Neural progenitor cell (in vitro differentiated cells): ENCODE results near the gene C2orf68. TPM values are rescaled to one million over a fixed set of nuclear protein-coding genes. Genes with fewer than 3 reads are reported as not detected.

Source experiments
- DNase-seq: peaks from one replicate; pipeline ENCODE4 v3.0.0-alpha.2; 2016; ENCODE audit warnings: low spot score
- H2AFZ ChIP-seq: fragments of 200-600 bp; sonication (generic); replicated peaks from 2 replicates; pipeline ENCODE4 v1.6.1; 2016; ENCODE audit warnings: antibody characterized with exemption
- H3F3A ChIP-seq: fragments of 200-600 bp; sonication (generic); 2 replicates; pipeline ENCODE4 v1.6.1; 2016; ENCODE audit warnings: antibody characterized with exemption, low read depth
- H3K27ac ChIP-seq: fragments of 200-600 bp; sonication (generic); 2 replicates; pipeline ENCODE4 v1.5.1; 2016; ENCODE audit warnings: mild to moderate bottlenecking
- H3K27me3 ChIP-seq: fragments of 200-600 bp; sonication (generic); 2 replicates; pipeline ENCODE4 v1.6.1; 2016; ENCODE audit warnings: mild to moderate bottlenecking, moderate library complexity
- H3K36me3 ChIP-seq: fragments of 200-600 bp; sonication (generic); 2 replicates; pipeline ENCODE4 v1.5.1; 2016
- H3K4me1 ChIP-seq: fragments of 200-600 bp; sonication (generic); 2 replicates; pipeline ENCODE4 v1.6.1; 2016; ENCODE audit warnings: mixed run types
- H3K4me2 ChIP-seq: fragments of 200-600 bp; sonication (generic); 2 replicates; pipeline ENCODE4 v1.6.1; 2016
- H3K4me3 ChIP-seq: fragments of 200-600 bp; sonication (generic); 2 replicates; pipeline ENCODE4 v1.5.1; 2016
- H3K79me2 ChIP-seq: fragments of 200-600 bp; sonication (generic); 2 replicates; pipeline ENCODE4 v1.6.1; 2016; ENCODE audit warnings: low read depth
- H3K9ac ChIP-seq: fragments of 200-600 bp; sonication (generic); 2 replicates; pipeline ENCODE4 v1.6.1; 2016
- H3K9me3 ChIP-seq: fragments of 200-600 bp; sonication (generic); 2 replicates; pipeline ENCODE4 v1.5.1; 2016; ENCODE audit warnings: low read depth
- H4K20me1 ChIP-seq: fragments of 200-600 bp; sonication (generic); 2 replicates; pipeline ENCODE4 v1.6.1; 2016; ENCODE audit warnings: low read depth
- H3K27ac Mint-ChIP-seq: 3 replicates; pipeline ENCODE4 v1.8.0; 2021; ENCODE audit warnings: mixed read lengths
- H3K27me3 Mint-ChIP-seq: 2 replicates; pipeline ENCODE4 v1.8.0; 2022; ENCODE audit warnings: low read depth, mild to moderate bottlenecking, inconsistent platforms, moderate library complexity, mixed read lengths; ENCODE audit not compliant: insufficient read depth
- H3K36me3 Mint-ChIP-seq: 3 replicates; pipeline ENCODE4 v1.8.0; 2021; ENCODE audit warnings: mixed read lengths
- H3K4me1 Mint-ChIP-seq: 3 replicates; pipeline ENCODE4 v1.8.0; 2021; ENCODE audit warnings: mixed read lengths
- H3K4me3 Mint-ChIP-seq: 3 replicates; pipeline ENCODE4 v1.8.0; 2021; ENCODE audit warnings: mild to moderate bottlenecking, moderate library complexity, mixed read lengths
- H3K9me3 Mint-ChIP-seq: 3 replicates; pipeline ENCODE4 v1.8.0; 2020; ENCODE audit warnings: mixed read lengths
- CTCF ChIP-seq: fragments of 200-600 bp; sonication (generic); IDR thresholded peaks from 2 replicates; pipeline ENCODE4 v1.5.1; 2017; ENCODE audit warnings: antibody characterized with exemption, mild to moderate bottlenecking
- EZH2 ChIP-seq: fragments of 200-600 bp; sonication (generic); IDR thresholded peaks from 2 replicates; pipeline ENCODE4 v1.6.1; 2017; ENCODE audit warnings: antibody characterized with exemption, mild to moderate bottlenecking, moderate library complexity
- EZH2phosphoT487 ChIP-seq: fragments of 200-600 bp; sonication (generic); IDR thresholded peaks from 2 replicates; pipeline ENCODE4 v1.6.1; 2017; ENCODE audit warnings: antibody characterized with exemption
- total RNA-seq: library from RNA; depleted of rRNA; stranded (reverse); fragments of >200 nt; gene quantifications from 2 replicates; pipeline ENCODE4 v1.2.3, GENCODE V29; 2015; ENCODE audit warnings: low replicate concordance

Gene C2orf68
- total RNA-seq, 1 donor from 2014 or later = 31.1 TPM

GRCh38 chr2:85588645-85589044, 23.2 kb downstream of the C2orf68 start:
- Histone ChIP-seq H3F3A (no peaks in the 10 kb centered on the region), H3K4me2 (no peak overlapping the region), H3K36me3 (no peaks in the 10 kb centered on the region), H3K4me3 (no peak overlapping the region), H3K79me2 (no peaks in the 10 kb centered on the region), H3K27ac (no peak overlapping the region), H3K9ac (no peak overlapping the region), H3K9me3 (no peaks in the 10 kb centered on the region), H4K20me1 (no peaks in the 10 kb centered on the region), H3K27me3 (peaks cover 69% of the 10 kb centered on the region), H2AFZ (no peak overlapping the region), H3K4me1 (no peaks in the 10 kb centered on the region)
- Mint-ChIP-seq H3K9me3 (no peaks in the 10 kb centered on the region), H3K27ac (peak overlapping the region; percentile 21), H3K4me1 (peaks cover 35% of the 10 kb centered on the region), H3K36me3 (no peaks in the 10 kb centered on the region), H3K27me3 (no peaks in the 10 kb centered on the region), H3K4me3 (no peak overlapping the region)
- no peak for DNase-seq
- TF ChIP-seq EZH2 (no peak), CTCF (no peak), EZH2phosphoT487 (no peak)

DNA sequence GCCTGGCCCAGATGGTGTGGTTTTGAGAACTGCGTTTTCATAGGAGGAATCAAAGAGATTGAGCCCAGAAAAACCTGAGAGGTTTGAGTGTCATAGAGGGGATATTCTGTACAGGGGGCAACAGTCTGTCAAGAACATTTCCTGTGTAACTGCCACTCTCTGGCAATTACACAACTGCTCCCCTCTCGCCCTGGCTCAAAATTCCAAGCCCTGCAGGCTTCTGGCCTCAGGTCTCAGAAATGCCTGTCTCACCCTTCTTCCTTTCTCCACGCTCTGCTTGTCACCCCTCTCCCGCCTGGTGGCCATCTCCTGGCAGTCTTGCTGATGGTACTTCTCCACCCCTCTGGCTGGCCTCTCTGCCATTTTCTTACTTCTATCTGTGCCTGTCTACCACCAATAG, 23.6 kb downstream of the C2orf68 start:
- no peak overlapping the region for H3K27ac ChIP-seq
- Mint-ChIP-seq H3K9me3 (no peaks in the 10 kb centered on the region), H3K27ac (peak overlapping the region; percentile 21), H3K27me3 (no peaks in the 10 kb centered on the region), H3K4me1 (peaks cover 35% of the 10 kb centered on the region), H3K36me3 (no peaks in the 10 kb centered on the region), H3K4me3 (no peak overlapping the region)
- no peak overlapping the region for H3K4me3 ChIP-seq
- no peaks in the 10 kb centered on the region for H3K4me1 ChIP-seq
- no peaks in the 10 kb centered on the region for H3K9me3 ChIP-seq
- TF ChIP-seq CTCF (no peak), EZH2 (no peak)
- no peak overlapping the region for H3K4me2 ChIP-seq
- peaks cover 73% of the 10 kb centered on the region for H3K27me3 ChIP-seq
- no peaks in the 10 kb centered on the region for H3F3A ChIP-seq
- H3K36me3 ChIP-seq = no peaks in the 10 kb centered on the region
- no peaks in the 10 kb centered on the region for H3K79me2 ChIP-seq
- H4K20me1 ChIP-seq = no peaks in the 10 kb centered on the region
- DNase-seq = no peak
- H3K9ac ChIP-seq = no peak overlapping the region
- no peak overlapping the region for H2AFZ ChIP-seq

GRCh38 chr2:85585781-85586105, 26.1 kb downstream of the C2orf68 start:
- no peak for DNase-seq
- Histone ChIP-seq H3F3A (no peaks in the 10 kb centered on the region), H3K9me3 (no peaks in the 10 kb centered on the region), H3K27me3 (peaks cover 98% of the 10 kb centered on the region), H3K4me3 (no peak overlapping the region), H3K4me2 (no peak overlapping the region), H3K27ac (no peak overlapping the region), H3K9ac (no peak overlapping the region), H3K79me2 (no peaks in the 10 kb centered on the region), H4K20me1 (no peaks in the 10 kb centered on the region), H3K4me1 (no peaks in the 10 kb centered on the region), H3K36me3 (no peaks in the 10 kb centered on the region), H2AFZ (no peak overlapping the region)
- Mint-ChIP-seq H3K9me3 (no peaks in the 10 kb centered on the region), H3K4me3 (no peak overlapping the region), H3K27me3 (no peaks in the 10 kb centered on the region), H3K27ac (peak overlapping the region; percentile 22), H3K4me1 (peaks cover 40% of the 10 kb centered on the region), H3K36me3 (peaks cover 2% of the 10 kb centered on the region)
- no peak for TF ChIP-seq EZH2phosphoT487
- no peak for TF ChIP-seq CTCF
- TF ChIP-seq EZH2 = no peak
